GM18861 (cell line): Measurements from ENCODE around the gene CYSRT1.
"Not testable (repeated sequence)": the region's sequence is repeated elsewhere in the genome, so short reads cannot be mapped to it uniquely, and the experiment has no call there.

Source experiments
- ATAC-seq: cut with Tn5 transposase; IDR thresholded peaks from one replicate; pipeline ENCODE4 v1.9.1; 2021; ENCODE audit not compliant: unreplicated experiment

The CYSRT1 gene

DNA sequence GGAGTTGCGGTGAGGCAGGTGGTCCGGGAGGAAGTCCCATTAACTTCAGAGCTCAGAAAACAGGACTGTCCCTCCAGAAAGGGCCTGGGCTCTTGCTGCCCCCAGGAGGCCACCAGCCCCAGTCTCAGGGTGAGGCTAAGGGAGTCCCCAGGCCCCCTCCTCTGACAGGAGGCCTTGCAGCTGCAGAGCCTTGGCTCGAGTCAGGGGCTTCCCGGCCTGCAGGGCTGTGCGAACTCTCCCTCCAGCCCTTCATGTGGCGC, 22.9 kb downstream of the CYSRT1 start:
- no peak for ATAC-seq

DNA sequence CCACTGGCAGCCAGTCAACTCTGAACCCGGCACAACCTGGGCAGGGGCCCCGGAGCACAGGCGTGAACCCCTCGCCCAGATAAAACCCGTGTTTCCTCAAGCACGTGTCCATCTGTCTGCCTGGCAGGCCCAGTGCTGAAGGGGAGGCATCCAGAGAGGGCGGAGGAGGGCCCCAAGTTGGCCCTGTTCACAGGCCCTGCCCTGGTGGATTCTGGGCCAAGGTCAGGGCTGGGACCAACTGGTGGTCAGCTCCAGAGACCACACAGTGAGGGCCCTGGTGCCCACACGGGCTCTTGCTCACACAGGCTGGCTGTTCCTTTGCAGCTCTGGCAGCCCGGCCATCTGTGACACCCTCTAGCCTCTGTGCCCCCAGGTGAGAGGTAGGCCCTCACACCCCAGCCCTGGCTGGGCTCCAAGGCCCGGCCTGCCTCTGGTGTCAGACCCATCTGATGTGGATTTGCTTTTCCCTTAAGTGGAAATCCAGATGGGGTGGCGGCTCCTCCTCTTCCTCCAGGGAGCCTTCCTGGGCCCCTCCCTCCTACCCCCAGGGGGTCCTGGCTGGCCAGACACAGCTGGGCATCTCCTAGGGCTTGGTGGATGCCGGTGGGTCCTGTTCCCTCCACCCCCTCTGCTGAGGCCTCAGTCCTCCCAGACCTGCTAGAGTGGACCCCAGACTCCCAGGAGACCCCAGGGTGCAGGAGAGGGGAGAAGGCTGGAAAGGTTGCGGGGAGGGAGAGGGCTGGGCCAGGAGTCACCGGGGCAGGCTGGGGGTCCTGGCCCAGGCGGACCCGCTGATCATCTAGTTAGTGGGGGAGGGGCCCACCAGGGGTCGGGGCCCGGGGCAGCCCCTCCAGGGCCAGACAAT, 25.6 kb downstream of the CYSRT1 start:
- ATAC-seq, result no peak

DNA sequence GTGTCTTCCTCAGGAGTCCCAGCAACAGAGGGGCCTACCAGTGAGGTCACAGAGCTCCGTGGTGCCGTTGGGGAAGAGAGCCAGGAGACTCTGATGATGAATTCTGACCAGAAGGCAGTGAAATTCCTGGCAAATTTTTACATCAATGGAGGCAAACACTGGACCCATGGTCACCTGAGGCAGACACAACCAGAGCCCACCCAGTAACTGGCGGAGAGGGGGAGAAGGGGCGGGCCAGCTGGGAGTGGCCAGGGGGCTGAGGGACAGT, 26.2 kb downstream of the CYSRT1 start, which contains the start of gene STPG3:
Gene STPG3 (plus strand): TSS at position 93 of the 268 bp plus-strand sequence. CDS start 1 bp downstream, at position 94.
- ATAC-seq, result no peak

DNA sequence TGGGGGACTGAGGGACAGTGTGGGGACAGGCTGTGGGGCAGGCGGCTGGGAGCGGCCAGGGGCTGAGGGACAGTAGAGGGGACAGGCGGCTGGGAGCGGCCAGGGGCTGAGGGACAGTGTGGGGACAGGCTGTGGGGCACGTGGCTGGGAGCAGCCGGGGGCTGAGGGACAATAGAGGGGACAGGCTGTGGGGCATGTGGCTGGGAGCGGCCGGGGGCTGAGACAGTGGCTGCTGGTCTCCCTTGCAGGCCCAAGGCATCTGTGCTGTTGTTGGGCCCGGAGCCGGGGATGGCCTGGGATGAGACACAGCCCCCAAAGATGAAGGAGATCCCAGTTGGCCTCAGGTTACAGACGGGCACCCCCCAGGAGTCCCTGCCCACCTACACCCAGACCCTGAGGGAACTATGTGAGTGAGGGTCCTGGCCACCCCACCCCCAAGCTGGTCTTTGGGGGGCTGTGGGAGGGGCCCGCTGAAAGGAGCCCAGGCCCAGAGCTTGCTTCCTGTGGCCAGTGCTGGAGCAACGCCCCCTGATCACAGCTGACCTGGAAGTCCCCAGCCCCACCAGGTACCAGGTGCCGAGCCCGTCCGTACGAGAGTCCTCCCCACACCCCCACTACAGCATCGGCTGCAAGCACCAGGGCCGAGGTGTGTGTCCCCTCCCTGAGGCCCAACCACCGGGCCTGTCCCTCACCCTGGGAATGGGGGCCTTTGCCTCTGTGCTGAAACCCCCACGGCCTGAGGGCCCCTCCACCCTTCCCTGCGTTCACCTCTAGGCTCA, 26.7 kb downstream of the CYSRT1 start:
- ATAC-seq, result no peak

GRCh38 chr9:137252555-137253506, 27.9 kb downstream of the CYSRT1 start:
- ATAC-seq, result no peak

GRCh38 chr9:137253717-137254623, 29.0 kb downstream of the CYSRT1 start:
- ATAC-seq, result no peak

DNA sequence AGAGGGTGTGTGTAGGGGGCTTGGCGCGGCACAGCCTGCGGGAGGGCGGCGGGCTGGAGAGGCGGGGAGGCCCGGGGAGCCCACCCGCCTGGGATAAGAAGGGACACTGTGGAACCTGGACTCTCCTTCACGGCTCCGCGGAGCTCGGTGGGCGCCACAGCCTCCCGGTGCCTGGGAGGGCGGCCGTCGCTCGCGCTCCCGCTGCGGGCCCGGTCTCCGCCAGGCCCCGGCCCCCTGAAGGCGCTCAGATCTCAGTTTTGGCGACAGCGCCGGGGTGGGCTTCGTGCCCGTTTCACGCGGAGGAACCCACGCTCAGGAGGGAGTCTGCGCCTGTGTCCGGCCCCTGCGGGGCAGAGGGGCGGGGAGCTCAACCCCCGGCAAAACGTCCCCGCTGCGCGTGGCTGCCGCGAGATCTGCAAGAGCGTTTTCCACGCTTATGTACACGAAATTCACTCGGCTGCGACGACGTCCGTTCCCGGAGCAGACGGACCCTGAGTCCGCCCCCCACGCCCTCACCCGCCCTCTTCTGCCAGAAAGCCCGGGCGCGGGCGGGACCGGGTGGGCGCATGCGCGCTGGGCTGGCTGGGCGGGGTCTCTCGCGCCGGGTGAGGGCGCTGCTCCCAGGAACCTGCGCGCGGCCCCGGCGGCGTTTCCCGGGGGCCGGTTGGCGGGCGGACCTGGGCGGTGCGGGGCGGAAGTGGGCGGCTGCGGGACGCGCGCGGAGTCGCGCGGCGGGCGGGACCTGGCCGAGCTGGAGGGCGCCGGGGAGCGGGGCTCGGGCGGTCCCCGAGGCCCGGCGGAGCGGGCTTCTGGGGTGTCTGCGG, 29.9 kb downstream of the CYSRT1 start, which contains the start of gene NELFB:
Gene NELFB (plus strand): TSS at position 704 of the 824 bp plus-strand sequence.
- ATAC-seq, result peak; percentile 60

DNA sequence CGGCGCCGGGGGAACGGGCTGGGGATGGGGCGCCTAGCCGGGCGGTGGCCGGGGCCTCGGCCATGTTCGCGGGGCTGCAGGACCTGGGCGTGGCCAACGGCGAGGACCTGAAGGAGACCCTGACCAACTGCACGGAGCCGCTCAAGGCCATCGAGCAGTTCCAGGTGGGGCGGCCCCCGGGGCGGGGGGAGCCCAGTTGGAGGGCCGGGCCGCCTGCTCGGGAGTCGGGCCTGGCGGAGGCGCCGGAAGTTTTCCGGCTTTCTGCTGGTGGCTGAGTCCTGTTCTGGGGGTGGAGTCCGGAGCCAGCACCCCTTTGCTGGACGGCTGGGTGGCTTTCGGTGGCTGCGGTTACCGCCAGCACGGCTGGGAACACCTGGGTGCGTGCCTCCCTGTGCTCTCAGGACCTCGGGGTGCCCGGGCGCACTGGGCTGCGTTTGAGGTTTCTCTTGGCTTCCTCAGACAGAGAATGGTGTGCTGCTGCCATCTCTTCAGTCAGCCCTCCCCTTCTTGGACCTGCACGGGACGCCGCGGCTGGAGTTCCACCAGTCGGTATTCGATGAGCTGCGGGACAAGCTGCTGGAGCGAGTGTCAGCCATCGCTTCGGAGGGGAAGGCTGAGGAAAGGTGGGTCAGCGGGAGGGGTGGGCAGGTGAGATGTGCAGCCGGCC, 30.6 kb downstream of the CYSRT1 start:
- ATAC-seq, result peak; percentile 25

DNA sequence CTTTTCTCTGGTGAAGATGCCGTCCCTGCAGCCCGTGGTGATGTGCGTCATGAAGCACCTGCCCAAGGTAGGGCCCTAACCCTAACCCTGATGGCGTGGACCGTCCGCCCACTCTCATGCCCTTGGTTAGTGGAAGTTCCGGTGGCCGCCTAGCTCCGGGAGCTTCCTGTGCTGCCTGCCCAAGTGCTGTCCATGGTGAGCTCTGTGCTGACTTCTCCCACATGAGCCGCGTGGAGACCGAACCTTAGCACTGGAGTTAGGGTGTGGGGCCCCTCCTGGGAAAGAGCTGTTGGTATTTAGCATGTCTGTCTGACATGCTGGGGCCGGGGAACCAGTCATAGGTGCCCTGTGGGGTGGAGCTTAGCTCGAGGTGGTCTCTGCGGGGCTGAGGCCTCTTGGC, 31.4 kb downstream of the CYSRT1 start:
- no peak for ATAC-seq

GRCh38 chr9:137256856-137257255, 31.9 kb downstream of the CYSRT1 start:
- no peak for ATAC-seq

GRCh38 chr9:137262173-137262908, 37.4 kb downstream of the CYSRT1 start:
- ATAC-seq, result not testable (repeated sequence)

DNA sequence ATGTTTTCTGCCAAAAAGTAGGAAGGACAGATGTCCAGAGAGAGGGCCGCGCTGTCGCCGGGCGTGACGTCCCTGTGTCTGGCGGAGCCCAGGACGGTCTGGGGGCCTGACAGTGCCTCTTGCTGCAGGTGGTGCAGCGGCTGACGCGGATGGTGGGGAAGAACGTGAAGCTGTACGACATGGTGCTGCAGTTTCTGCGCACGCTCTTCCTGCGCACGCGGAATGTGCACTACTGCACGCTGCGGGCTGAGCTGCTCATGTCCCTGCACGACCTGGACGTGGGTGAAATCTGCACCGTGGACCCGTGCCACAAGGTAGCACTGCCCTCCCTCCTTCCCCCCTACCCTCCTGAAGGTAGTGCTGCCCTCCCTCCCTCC, 37.9 kb downstream of the CYSRT1 start:
- no peak for ATAC-seq

GRCh38 chr9:137263506-137263905, 38.5 kb downstream of the CYSRT1 start:
- no peak for ATAC-seq

GRCh38 chr9:137264067-137264466, 39.1 kb downstream of the CYSRT1 start:
- ATAC-seq, result no peak

- ATAC-seq, result no peak
Observed at GRCh38 chr9:137265496-137266161, 40.7 kb downstream of the CYSRT1 start.

DNA sequence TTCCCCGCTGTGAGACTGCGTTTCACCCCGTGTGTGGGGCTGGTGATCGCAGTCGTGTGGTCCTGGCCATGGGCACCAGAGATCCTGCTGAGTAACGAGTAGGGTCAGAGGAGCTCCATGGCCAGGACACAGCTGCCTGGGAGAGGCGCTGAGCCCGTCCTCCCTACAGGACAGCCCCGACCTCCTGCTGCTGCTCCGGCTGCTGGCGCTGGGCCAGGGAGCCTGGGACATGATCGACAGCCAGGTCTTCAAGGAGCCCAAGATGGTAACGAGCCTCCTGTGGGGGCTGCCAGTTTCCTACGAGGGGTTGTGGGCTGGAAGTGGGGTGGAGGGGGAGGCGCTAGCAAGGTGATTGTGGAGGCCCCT, 41.2 kb downstream of the CYSRT1 start:
- no peak for ATAC-seq

- ATAC-seq, result no peak
Observed at GRCh38 chr9:137266585-137267453, 41.8 kb downstream of the CYSRT1 start.
